Ramos (cell line): ENCODE data around the gene GRPEL1.
"Not testable (repeated sequence)": the region's sequence is repeated elsewhere in the genome, so short reads cannot be mapped to it uniquely, and the experiment has no call there.

Source experiments
- in situ Hi-C: fragments of 300-500 bp; cut with MboI; formaldehyde crosslinking; loops from one replicate; pipeline ENCODE4 v1.14.3; 2022; ENCODE audit warnings: low sequenced_read_pairs; ENCODE audit not compliant: unreplicated experiment

The GRPEL1 gene

GRCh38 chr4:7067452-7068278 is at the start of gene GRPEL1:
GRPEL1 (minus strand) TSS chr4:7068064; CDS start chr4:7068032, 32 bp downstream.
- in situ Hi-C loops, result no loop called here

DNA sequence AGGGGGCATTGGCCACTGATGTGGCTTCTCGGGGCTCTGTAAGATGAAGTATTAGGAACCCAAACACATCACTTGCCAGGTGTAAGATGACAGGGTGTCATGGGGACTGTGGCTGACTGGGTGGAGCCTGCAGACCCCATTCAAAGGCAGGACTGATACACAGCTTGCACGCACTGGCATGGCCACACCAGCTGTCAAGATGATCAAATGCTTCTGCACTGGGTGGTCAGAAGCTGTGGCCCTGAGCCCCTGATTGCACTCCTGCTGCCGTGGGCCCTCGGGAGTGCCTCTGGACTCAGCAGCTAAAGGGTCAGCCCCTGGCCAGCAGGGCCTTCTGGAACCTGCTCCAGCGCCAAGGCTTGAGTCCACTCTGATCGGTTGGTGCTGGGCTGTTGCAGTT is 48.8 kb upstream of the GRPEL1 start:
- in situ Hi-C loops, result no loop called here

DNA sequence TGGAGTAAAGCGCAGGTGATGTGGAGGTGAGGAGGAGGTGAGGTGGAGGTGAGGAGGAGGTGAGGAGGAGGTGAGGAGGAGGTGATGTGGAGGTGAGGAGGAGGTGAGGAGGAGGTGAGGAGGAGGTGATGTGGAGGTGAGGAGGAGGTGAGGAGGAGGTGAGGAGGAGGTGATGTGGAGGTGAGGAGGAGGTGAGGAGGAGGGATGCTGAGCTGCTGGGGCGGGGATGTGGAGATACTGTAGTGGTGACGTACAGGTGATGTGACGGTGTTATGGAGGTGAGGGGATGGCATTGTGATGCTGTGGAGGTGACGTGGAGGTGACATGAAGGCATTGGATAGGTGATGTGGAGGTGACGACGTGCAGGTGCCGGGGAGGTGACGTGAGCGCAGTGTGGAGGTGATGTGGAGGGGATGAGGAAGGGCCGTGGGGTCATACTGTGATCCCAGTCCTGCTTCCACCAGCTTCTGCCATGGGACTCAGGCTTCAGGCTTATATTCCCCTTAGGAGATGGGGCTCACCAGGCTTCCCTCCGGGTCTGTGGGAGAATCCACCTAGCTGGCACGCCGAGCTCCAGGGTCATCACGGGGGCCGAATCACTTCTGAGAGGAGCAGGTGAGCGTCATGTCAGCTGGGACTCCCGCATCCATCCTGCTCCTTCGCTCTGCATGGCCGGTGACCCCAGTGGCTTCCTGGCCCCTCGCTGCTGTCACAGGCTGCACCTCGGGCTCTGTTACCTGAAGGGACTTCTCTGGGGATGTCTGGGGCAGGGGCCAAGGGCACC is 47.9 kb upstream of the GRPEL1 start:
- in situ Hi-C loops, result no loop called here

- in situ Hi-C loops, result no loop called here
These were observed 44.8 kb upstream of the GRPEL1 start for GRCh38 chr4:7112656-7113055.

- in situ Hi-C loops, result no loop called here
These were observed 43.6 kb upstream of the GRPEL1 start for GRCh38 chr4:7111441-7111840.

- in situ Hi-C loops, result no loop called here
These were observed 42.7 kb upstream of the GRPEL1 start for GRCh38 chr4:7110546-7110945.

DNA sequence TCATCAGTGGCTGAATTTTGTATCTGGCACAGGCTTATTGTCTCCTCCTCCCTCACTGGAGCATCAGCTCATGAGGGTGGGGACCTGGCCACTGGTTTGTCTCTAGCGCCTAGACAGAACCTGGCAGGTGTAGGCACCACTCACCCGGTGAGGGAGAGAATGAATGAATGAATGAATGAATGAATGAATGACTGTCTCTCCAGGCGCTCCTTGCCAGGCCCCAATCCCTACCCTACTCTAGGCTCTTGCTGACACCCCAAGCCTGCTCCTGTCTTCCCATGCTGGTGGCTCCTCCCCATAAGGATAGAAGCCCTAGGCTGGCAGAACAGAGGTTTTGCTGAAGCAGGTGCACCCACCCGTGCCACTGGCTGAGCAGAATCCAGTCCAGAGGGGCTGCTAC is 41.3 kb upstream of the GRPEL1 start:
- in situ Hi-C loops, result no loop called here

- in situ Hi-C loops, result no loop called here
These were observed 40.8 kb upstream of the GRPEL1 start for GRCh38 chr4:7108660-7109059.

DNA sequence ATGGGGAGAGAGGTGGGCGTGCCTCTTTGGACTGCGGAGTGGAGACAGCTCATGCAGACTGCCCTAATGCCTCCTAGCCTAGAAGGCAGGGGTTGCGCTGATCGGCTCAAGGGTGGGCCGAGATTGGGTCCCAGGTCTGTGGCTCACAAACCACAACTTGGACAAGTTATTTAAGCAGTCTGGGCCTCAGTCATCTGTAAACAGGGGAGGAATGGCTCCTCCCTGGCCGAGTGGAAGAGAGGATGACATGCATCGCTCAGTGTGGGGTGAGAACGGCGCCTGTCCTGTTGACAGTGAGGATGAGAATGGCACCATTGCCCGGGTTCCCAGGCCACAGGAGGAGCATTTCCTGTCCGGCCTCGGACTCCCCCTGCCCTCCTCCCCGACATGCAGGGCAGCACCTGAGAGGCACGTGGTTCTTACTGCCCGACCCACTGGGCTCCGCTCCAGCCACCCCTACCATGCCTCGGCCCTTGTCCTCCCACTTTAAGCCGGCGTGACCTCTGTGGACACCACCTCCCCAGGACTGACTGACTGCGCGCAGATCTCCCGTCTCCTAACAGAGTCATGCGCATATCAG is 40.3 kb upstream of the GRPEL1 start:
- in situ Hi-C loops, result no loop called here

DNA sequence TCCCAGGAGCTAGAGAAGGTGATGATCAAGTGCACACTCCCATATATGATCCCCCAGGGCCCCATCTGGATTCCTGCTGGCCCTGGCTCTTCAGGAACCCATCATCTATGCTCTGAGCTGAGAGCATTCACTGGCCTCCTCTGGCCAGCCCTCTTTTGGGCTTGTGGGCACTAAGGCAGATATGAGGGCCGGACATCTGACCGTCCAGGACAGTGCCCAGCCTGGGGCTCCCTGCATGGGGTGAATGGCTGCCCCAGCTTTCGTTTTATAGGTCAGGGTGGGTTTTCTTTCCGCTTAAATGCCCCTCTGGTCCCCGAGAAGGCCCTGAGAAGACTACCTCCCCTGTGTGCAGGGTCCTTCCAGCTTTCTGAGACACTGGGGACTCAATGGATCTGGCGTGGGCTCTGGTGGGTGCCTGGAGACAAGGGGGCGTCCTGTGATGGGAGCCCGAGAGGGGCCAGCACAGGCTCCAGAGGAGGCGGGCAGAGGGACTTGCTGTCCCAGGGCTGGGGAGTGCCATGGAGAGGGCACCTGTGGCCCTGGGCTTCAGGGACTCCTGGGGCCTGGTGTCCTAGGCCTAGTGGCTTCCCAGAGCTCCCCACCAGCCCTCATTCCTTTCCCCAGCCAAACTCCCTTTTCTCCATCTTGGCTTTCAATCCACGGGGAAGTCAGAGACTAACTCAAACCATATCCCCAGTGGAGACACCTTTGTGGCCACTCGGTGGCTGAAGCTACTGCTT is 39.5 kb upstream of the GRPEL1 start:
- in situ Hi-C loops, result no loop called here

- in situ Hi-C loops, result no loop called here
These were observed 37.4 kb upstream of the GRPEL1 start for GRCh38 chr4:7105276-7105675.

DNA sequence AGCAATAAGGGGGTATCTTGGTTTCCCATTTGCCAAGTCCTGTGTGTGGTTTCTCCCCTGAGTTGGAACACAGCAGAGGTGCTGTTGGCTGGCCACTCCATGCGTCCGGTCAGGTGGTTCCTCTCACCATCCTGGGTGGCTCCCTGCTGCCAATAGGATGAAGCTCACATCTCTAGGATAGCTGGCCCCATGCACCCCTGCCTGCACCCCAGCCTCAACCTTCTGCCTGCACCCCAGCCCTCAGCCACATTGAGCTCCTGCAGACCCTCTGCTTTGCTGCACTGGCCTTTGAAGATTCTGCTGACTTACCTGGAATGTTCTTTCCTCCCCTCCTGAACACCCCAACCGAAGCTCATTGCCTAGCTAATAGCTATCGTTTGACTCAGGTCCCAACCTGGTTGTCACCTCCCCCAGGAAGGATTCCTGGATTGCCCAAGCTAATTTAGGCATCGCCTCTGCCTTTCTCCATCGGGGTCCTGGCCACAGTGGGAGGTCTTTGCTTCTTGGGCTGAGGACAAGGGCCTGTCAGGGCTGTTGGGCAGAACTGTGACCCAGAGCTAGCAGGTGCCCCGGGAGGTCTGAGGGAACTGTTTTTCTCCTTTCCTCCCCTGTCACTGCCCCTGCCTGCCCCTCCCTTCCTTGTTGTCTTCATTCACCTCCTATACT is 36.6 kb upstream of the GRPEL1 start:
- in situ Hi-C loops, result no loop called here

GRCh38 chr4:7103607-7104365 is 35.9 kb upstream of the GRPEL1 start:
- in situ Hi-C loops, result no loop called here

DNA sequence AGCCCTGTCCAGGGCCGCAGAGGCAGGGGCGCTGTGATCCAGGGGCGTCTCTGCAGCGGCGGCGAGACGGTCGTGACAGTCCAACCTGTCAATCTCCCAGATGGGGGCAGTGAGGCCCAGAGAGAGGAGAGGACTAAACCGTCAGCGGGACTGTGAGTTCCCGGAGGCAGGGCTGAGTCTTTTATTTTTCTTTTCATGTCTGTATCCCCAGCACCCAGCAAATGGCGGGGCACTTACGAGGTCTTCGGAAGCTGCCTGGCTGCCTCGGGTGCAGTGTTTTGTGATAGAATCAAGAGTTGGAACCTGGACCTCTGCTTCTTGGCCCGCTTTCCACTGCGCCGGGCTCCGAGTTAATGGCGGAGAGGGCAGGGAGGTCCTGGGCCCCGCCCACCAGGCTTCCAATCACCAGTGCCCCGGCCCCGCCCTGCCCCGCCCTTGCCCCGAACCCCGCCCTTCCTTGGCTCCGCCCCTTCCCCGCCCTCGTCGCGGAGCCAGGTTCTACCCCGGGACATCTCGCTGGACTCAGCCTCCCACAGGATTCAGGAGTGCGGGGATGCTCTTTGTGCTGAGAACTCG is 35.3 kb upstream of the GRPEL1 start:
- in situ Hi-C loops, result no loop called here

DNA sequence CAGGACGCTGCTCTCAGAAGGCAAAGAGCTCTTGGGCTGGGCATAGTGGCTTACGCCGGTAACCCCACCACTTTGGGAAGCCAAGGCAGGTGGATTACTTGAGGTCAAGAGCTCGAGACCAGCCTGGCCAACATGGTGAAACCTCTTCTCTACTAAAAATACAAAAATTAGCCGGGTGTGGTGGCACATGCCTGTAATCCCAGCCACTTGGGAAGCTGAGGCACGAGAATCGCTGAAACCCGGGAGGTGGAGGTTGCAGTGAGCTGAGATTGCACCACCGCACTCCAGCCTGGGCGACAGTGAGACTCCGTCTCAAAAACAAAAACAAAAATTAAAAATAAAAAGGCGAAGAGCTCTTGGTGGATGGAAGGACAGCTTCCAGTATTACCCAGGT is 34.6 kb upstream of the GRPEL1 start:
- in situ Hi-C loops, result not testable (repeated sequence)

- in situ Hi-C loops, result no loop called here
These were observed 34.0 kb upstream of the GRPEL1 start for GRCh38 chr4:7101692-7102515.

- in situ Hi-C loops, result no loop called here
These were observed 28.4 kb upstream of the GRPEL1 start for GRCh38 chr4:7096236-7096635.

- in situ Hi-C loops, result no loop called here
These were observed 27.8 kb upstream of the GRPEL1 start for GRCh38 chr4:7095611-7096155.
